NT2/D1 (cell line): Measurements from ENCODE around the gene ATP7A.

Experiments
- YY1 ChIP-seq: IDR thresholded peaks from 2 replicates; pipeline ENCODE4 v1.6.1; 2011; ENCODE audit not compliant: insufficient read length, insufficient read depth
- ZNF274 ChIP-seq: IDR thresholded peaks from 2 replicates; pipeline ENCODE4 v1.6.1; 2011; ENCODE audit warnings: mild to moderate bottlenecking, low read depth, low read length

GRCh38 chrX:78092296-78092695 is 181.8 kb downstream of the ATP7A start:
- TF ChIP-seq YY1 (no peak), ZNF274 (no peak)
